ENCODE measurements around the gene SULT6B1. TPM values are rescaled to one million over a fixed set of nuclear protein-coding genes. Genes with fewer than 3 reads are reported as not detected.

Gene SULT6B1
- total RNA-seq, 1 donor from 2014 or later, result not detected

- H3K27ac Mint-ChIP-seq (ENCODE audit: unreplicated experiment), result no peak overlapping the region
- DNase-seq (ENCODE audit: low spot score), result no peak
- peaks cover 8% of the 10 kb centered on the region for H3K27me3 Mint-ChIP-seq (ENCODE audit: unreplicated experiment)
- no peak overlapping the region for H3K4me3 Mint-ChIP-seq (ENCODE audit: unreplicated experiment)
- TF ChIP-seq CTCF (IDR thresholded peaks at IDR 0.05; ENCODE audit: unreplicated experiment), result no peak
- H3K4me1 Mint-ChIP-seq (ENCODE audit: unreplicated experiment), result peaks cover 4% of the 10 kb centered on the region
- peaks cover 4% of the 10 kb centered on the region for H3K36me3 Mint-ChIP-seq (ENCODE audit: low read depth, unreplicated experiment)
- H3K9me3 Mint-ChIP-seq (ENCODE audit: unreplicated experiment), result no peaks in the 10 kb centered on the region
Observed at GRCh38 chr2:37192551-37192950, 4.1 kb upstream of the SULT6B1 start.

- no peak for DNase-seq (ENCODE audit: low spot score)
- Mint-ChIP-seq H3K36me3 (ENCODE audit: low read depth, unreplicated experiment) (peaks cover 4% of the 10 kb centered on the region), H3K9me3 (ENCODE audit: unreplicated experiment) (no peaks in the 10 kb centered on the region), H3K4me1 (ENCODE audit: unreplicated experiment) (no peaks in the 10 kb centered on the region), H3K27ac (ENCODE audit: unreplicated experiment) (no peak overlapping the region), H3K4me3 (ENCODE audit: unreplicated experiment) (no peak overlapping the region), H3K27me3 (ENCODE audit: unreplicated experiment) (peaks cover 8% of the 10 kb centered on the region)
- TF ChIP-seq CTCF (IDR thresholded peaks at IDR 0.05; ENCODE audit: unreplicated experiment), result no peak
Observed at GRCh38 chr2:37191747-37192146, 3.3 kb upstream of the SULT6B1 start.

GRCh38 chr2:37191253-37191652 lies 2.8 kb upstream of the SULT6B1 start:
- Mint-ChIP-seq H3K4me1 (ENCODE audit: unreplicated experiment) (no peaks in the 10 kb centered on the region), H3K4me3 (ENCODE audit: unreplicated experiment) (no peak overlapping the region), H3K36me3 (ENCODE audit: low read depth, unreplicated experiment) (peaks cover 2% of the 10 kb centered on the region), H3K27me3 (ENCODE audit: unreplicated experiment) (peaks cover 6% of the 10 kb centered on the region), H3K9me3 (ENCODE audit: unreplicated experiment) (no peaks in the 10 kb centered on the region), H3K27ac (ENCODE audit: unreplicated experiment) (no peak overlapping the region)
- no peak for TF ChIP-seq CTCF (IDR thresholded peaks at IDR 0.05; ENCODE audit: unreplicated experiment)
- no peak for DNase-seq (ENCODE audit: low spot score)

- Mint-ChIP-seq H3K27me3 (ENCODE audit: unreplicated experiment) (peaks cover 4% of the 10 kb centered on the region), H3K4me3 (ENCODE audit: unreplicated experiment) (no peak overlapping the region), H3K4me1 (ENCODE audit: unreplicated experiment) (no peaks in the 10 kb centered on the region), H3K9me3 (ENCODE audit: unreplicated experiment) (no peaks in the 10 kb centered on the region), H3K27ac (ENCODE audit: unreplicated experiment) (no peak overlapping the region), H3K36me3 (ENCODE audit: low read depth, unreplicated experiment) (no peaks in the 10 kb centered on the region)
- TF ChIP-seq CTCF (IDR thresholded peaks at IDR 0.05; ENCODE audit: unreplicated experiment), result no peak
- DNase-seq (ENCODE audit: low spot score), result no peak
Observed at GRCh38 chr2:37190290-37190689, 1.8 kb upstream of the SULT6B1 start.

GRCh38 chr2:37189452-37190153 lies 1.1 kb upstream of the SULT6B1 start:
- H3K4me3 Mint-ChIP-seq (ENCODE audit: unreplicated experiment), result no peak overlapping the region
- no peak overlapping the region for H3K27ac Mint-ChIP-seq (ENCODE audit: unreplicated experiment)
- H3K36me3 Mint-ChIP-seq (ENCODE audit: low read depth, unreplicated experiment), result no peaks in the 10 kb centered on the region
- peaks cover 3% of the 10 kb centered on the region for H3K27me3 Mint-ChIP-seq (ENCODE audit: unreplicated experiment)
- TF ChIP-seq CTCF (IDR thresholded peaks at IDR 0.05; ENCODE audit: unreplicated experiment), result no peak
- DNase-seq (ENCODE audit: low spot score), result no peak
- no peaks in the 10 kb centered on the region for H3K9me3 Mint-ChIP-seq (ENCODE audit: unreplicated experiment)
- H3K4me1 Mint-ChIP-seq (ENCODE audit: unreplicated experiment), result no peaks in the 10 kb centered on the region

Measured in endothelial cell (in vitro differentiated cells).